GM21367 (cell line): Measurements from ENCODE around the gene LOXHD1.

Experiments
- ATAC-seq: cut with Tn5 transposase; IDR thresholded peaks from one replicate; pipeline ENCODE4 v1.9.1; 2021; ENCODE audit not compliant: unreplicated experiment

Gene LOXHD1

GRCh38 chr18:46458472-46458871 is 198.5 kb downstream of the LOXHD1 start:
- ATAC-seq = no peak

- no peak for ATAC-seq
These were observed 200.3 kb downstream of the LOXHD1 start for GRCh38 chr18:46456691-46457090.

- ATAC-seq = no peak
These were observed 204.2 kb downstream of the LOXHD1 start for GRCh38 chr18:46452820-46453219.

GRCh38 chr18:46449499-46449898 is 207.5 kb downstream of the LOXHD1 start:
- no peak for ATAC-seq

GRCh38 chr18:46449033-46449432 is 208.0 kb downstream of the LOXHD1 start:
- no peak for ATAC-seq

- no peak for ATAC-seq
These were observed 208.7 kb downstream of the LOXHD1 start for GRCh38 chr18:46448347-46448746.

- no peak for ATAC-seq
These were observed 209.2 kb downstream of the LOXHD1 start for GRCh38 chr18:46447792-46448191.

- ATAC-seq = no peak
These were observed 209.7 kb downstream of the LOXHD1 start for GRCh38 chr18:46447323-46447722.

- ATAC-seq = no peak
These were observed 211.3 kb downstream of the LOXHD1 start for GRCh38 chr18:46445522-46446313.

- ATAC-seq = no peak
These were observed 218.0 kb downstream of the LOXHD1 start for GRCh38 chr18:46439037-46439436.

- ATAC-seq = no peak
These were observed 220.0 kb downstream of the LOXHD1 start for GRCh38 chr18:46437061-46437460.

- no peak for ATAC-seq
These were observed 220.4 kb downstream of the LOXHD1 start for GRCh38 chr18:46436621-46437020.

- no peak for ATAC-seq
These were observed 222.0 kb downstream of the LOXHD1 start for GRCh38 chr18:46435031-46435430.

GRCh38 chr18:46434629-46435028 is 222.4 kb downstream of the LOXHD1 start:
- ATAC-seq = no peak

GRCh38 chr18:46433121-46433826 is 223.7 kb downstream of the LOXHD1 start:
- ATAC-seq = no peak

- no peak for ATAC-seq
These were observed 225.4 kb downstream of the LOXHD1 start for GRCh38 chr18:46431522-46432171.

GRCh38 chr18:46429649-46430224 is 227.3 kb downstream of the LOXHD1 start:
- no peak for ATAC-seq

GRCh38 chr18:46429130-46429529 is 227.9 kb downstream of the LOXHD1 start:
- ATAC-seq = no peak

- no peak for ATAC-seq
These were observed 228.7 kb downstream of the LOXHD1 start for GRCh38 chr18:46428368-46428767.

- no peak for ATAC-seq
These were observed 229.6 kb downstream of the LOXHD1 start for GRCh38 chr18:46427216-46427995.
